Endothelial cell (in vitro differentiated cells): ENCODE data around the gene DKK2. TPM values are rescaled to one million over a fixed set of nuclear protein-coding genes. Genes with fewer than 3 reads are reported as not detected.
A peak's percentile ranks its signal among the peaks of the same experiment; 100 is the strongest.

Experiments
- DNase-seq: peaks from one replicate; pipeline ENCODE4 v3.0.0; 2021; ENCODE audit warnings: low spot score
- H3K27ac Mint-ChIP-seq: one replicate; pipeline ENCODE4 v1.8.0; 2021; ENCODE audit warnings: mixed read lengths, inconsistent platforms; ENCODE audit not compliant: unreplicated experiment
- H3K27me3 Mint-ChIP-seq: one replicate; pipeline ENCODE4 v1.8.0; 2021; ENCODE audit warnings: mild to moderate bottlenecking, moderate library complexity, mixed read lengths, inconsistent platforms; ENCODE audit not compliant: unreplicated experiment
- H3K36me3 Mint-ChIP-seq: one replicate; pipeline ENCODE4 v1.8.0; 2021; ENCODE audit warnings: mild to moderate bottlenecking, low read depth, mixed read lengths, inconsistent platforms; ENCODE audit not compliant: unreplicated experiment
- H3K4me1 Mint-ChIP-seq: one replicate; pipeline ENCODE4 v1.8.0; 2021; ENCODE audit warnings: mild to moderate bottlenecking, mixed read lengths, inconsistent platforms; ENCODE audit not compliant: unreplicated experiment
- H3K4me3 Mint-ChIP-seq: one replicate; pipeline ENCODE4 v1.8.0; 2021; ENCODE audit warnings: mild to moderate bottlenecking, mixed read lengths, inconsistent platforms; ENCODE audit not compliant: unreplicated experiment
- H3K9me3 Mint-ChIP-seq: one replicate; pipeline ENCODE4 v1.8.0; 2021; ENCODE audit warnings: mixed read lengths, inconsistent platforms; ENCODE audit not compliant: unreplicated experiment
- CTCF ChIP-seq: fragments of 200-600 bp; sonication (generic); IDR thresholded peaks from one replicate; pipeline ENCODE4 v1.5.0; 2021; ENCODE audit warnings: antibody characterized with exemption; ENCODE audit not compliant: unreplicated experiment
- long read RNA-seq: library from polyadenylated mRNA; unstranded; transcript quantifications from one replicate; pipeline ENCODE4 v2.0.0, GENCODE V29; 2020; ENCODE audit not compliant: unreplicated experiment
- total RNA-seq: library from RNA; stranded (reverse); fragmentation: NEBNext Ultra II Directional; extraction: Animal tissue kit (Norgen Biotek cat#: 25700); gene quantifications from one replicate; pipeline ENCODE4 v1.2.1, GENCODE V29; 2021; ENCODE audit not compliant: unreplicated experiment

The DKK2 gene, protein sequence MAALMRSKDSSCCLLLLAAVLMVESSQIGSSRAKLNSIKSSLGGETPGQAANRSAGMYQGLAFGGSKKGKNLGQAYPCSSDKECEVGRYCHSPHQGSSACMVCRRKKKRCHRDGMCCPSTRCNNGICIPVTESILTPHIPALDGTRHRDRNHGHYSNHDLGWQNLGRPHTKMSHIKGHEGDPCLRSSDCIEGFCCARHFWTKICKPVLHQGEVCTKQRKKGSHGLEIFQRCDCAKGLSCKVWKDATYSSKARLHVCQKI
- total RNA-seq = 8.0 TPM
- long read RNA-seq, partial matches to known transcripts = 0 of 3 reads
- long read RNA-seq, other reads (novel, unspliced or antisense) = 1 of 3 reads

- peak; percentile 29 for DNase-seq
- peaks cover 12% of the 10 kb centered on the region for H3K27me3 Mint-ChIP-seq
- no peak within 1 kb of the TSS for H3K27ac Mint-ChIP-seq
- no peaks in the 10 kb centered on the region for H3K9me3 Mint-ChIP-seq
- H3K4me1 Mint-ChIP-seq = peaks cover 24% of the 10 kb centered on the region
- peak within 1 kb of the TSS; percentile 81 for H3K4me3 Mint-ChIP-seq
- H3K36me3 Mint-ChIP-seq = no peaks in the 10 kb centered on the region
- no peak for TF ChIP-seq CTCF
Measured at GRCh38 chr4:107035819-107036583, at the start of gene DKK2. TSS of gene DKK2 (minus strand) at chr4:107036313. CDS start at chr4:107035591, 722 bp downstream.

- H3K27ac Mint-ChIP-seq = no peak overlapping the region
- no peaks in the 10 kb centered on the region for H3K27me3 Mint-ChIP-seq
- TF ChIP-seq CTCF = no peak
- peaks cover 7% of the 10 kb centered on the region for H3K36me3 Mint-ChIP-seq
- no peak overlapping the region for H3K4me3 Mint-ChIP-seq
- H3K9me3 Mint-ChIP-seq = no peaks in the 10 kb centered on the region
- no peaks in the 10 kb centered on the region for H3K4me1 Mint-ChIP-seq
- no peak for DNase-seq
Measured at GRCh38 chr4:107077192-107077591, 41.1 kb upstream of the DKK2 start.

GRCh38 chr4:107072836-107073736 is 37.0 kb upstream of the DKK2 start:
- Mint-ChIP-seq H3K36me3 (peaks cover 7% of the 10 kb centered on the region), H3K9me3 (no peaks in the 10 kb centered on the region), H3K27me3 (no peaks in the 10 kb centered on the region), H3K27ac (no peak overlapping the region), H3K4me3 (no peak overlapping the region), H3K4me1 (peaks cover 3% of the 10 kb centered on the region)
- no peak for DNase-seq
- no peak for TF ChIP-seq CTCF

- Mint-ChIP-seq H3K4me1 (peaks cover 5% of the 10 kb centered on the region), H3K9me3 (no peaks in the 10 kb centered on the region), H3K4me3 (no peak overlapping the region), H3K27ac (no peak overlapping the region), H3K36me3 (peaks cover 7% of the 10 kb centered on the region), H3K27me3 (no peaks in the 10 kb centered on the region)
- no peak for DNase-seq
- no peak for TF ChIP-seq CTCF
Measured at GRCh38 chr4:107071108-107071507, 35.0 kb upstream of the DKK2 start.
